ENCODE data around the gene HDAC9. TPM values are rescaled to one million over a fixed set of nuclear protein-coding genes. Genes with fewer than 3 reads are reported as not detected.

The HDAC9 gene
- total and polyA plus RNA-seq, 2 of the 13 experiments (the other 11 are each of a cell fraction or from before 2014, with no cell fraction given): 0.05 to 0.07 TPM

DNA sequence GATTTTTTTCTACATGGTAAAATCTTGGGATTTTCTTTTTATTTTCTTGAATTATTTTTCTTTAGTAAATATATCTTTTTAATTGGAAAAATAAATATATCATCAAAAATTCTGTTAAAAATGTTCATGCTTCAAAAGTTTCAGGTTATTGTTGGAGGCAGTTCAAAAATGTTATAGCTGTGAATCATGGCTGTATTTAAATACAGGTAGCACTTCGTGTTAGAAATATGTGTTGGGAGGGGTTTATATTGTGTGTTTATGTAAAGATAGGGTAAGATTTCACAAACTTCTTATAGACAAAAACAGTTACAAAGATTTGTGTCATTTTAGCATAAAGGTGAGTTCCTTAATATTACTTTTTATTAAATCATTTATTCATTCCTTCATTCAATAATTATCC, 60.4 kb downstream of the HDAC9 start:
- no peaks in the 10 kb centered on the region for H3K9me3 ChIP-seq (ENCODE audit: low read length)
- H3K27ac ChIP-seq (ENCODE audit: extremely low read length, insufficient read depth, low read length): no peak overlapping the region
- no peak for TF ChIP-seq KDM6A (CRISPR knock-in tag; IDR thresholded peaks at IDR 0.05; ENCODE audit: low read depth)
- TF ChIP-seq MTF1 (CRISPR knock-in tag; IDR thresholded peaks at IDR 0.05): no peak
- no peak for TF ChIP-seq NFRKB (IDR thresholded peaks at IDR 0.05)
- TF ChIP-seq, protein P1, sequence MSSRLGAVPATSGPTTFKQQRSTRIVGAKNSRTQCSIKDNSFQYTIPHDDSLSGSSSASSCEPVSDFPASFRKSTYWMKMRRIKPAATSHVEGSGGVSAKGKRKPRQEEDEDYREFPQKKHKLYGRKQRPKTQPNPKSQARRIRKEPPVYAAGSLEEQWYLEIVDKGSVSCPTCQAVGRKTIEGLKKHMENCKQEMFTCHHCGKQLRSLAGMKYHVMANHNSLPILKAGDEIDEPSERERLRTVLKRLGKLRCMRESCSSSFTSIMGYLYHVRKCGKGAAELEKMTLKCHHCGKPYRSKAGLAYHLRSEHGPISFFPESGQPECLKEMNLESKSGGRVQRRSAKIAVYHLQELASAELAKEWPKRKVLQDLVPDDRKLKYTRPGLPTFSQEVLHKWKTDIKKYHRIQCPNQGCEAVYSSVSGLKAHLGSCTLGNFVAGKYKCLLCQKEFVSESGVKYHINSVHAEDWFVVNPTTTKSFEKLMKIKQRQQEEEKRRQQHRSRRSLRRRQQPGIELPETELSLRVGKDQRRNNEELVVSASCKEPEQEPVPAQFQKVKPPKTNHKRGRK (CRISPR knock-in tag; IDR thresholded peaks at IDR 0.05): no peak
- no peak for TF ChIP-seq ZNF12 (CRISPR knock-in tag; IDR thresholded peaks at IDR 0.05)
- TF ChIP-seq, protein P2, sequence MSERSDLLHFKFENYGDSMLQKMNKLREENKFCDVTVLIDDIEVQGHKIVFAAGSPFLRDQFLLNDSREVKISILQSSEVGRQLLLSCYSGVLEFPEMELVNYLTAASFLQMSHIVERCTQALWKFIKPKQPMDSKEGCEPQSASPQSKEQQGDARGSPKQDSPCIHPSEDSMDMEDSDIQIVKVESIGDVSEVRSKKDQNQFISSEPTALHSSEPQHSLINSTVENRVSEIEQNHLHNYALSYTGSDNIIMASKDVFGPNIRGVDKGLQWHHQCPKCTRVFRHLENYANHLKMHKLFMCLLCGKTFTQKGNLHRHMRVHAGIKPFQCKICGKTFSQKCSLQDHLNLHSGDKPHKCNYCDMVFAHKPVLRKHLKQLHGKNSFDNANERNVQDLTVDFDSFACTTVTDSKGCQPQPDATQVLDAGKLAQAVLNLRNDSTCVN (CRISPR knock-in tag; IDR thresholded peaks at IDR 0.05; ENCODE audit: borderline replicate concordance): no peak
- TF ChIP-seq, protein P3, sequence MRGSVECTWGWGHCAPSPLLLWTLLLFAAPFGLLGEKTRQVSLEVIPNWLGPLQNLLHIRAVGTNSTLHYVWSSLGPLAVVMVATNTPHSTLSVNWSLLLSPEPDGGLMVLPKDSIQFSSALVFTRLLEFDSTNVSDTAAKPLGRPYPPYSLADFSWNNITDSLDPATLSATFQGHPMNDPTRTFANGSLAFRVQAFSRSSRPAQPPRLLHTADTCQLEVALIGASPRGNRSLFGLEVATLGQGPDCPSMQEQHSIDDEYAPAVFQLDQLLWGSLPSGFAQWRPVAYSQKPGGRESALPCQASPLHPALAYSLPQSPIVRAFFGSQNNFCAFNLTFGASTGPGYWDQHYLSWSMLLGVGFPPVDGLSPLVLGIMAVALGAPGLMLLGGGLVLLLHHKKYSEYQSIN (CRISPR knock-in tag; IDR thresholded peaks at IDR 0.05; ENCODE audit: borderline replicate concordance): no peak
- TF ChIP-seq, protein P4, sequence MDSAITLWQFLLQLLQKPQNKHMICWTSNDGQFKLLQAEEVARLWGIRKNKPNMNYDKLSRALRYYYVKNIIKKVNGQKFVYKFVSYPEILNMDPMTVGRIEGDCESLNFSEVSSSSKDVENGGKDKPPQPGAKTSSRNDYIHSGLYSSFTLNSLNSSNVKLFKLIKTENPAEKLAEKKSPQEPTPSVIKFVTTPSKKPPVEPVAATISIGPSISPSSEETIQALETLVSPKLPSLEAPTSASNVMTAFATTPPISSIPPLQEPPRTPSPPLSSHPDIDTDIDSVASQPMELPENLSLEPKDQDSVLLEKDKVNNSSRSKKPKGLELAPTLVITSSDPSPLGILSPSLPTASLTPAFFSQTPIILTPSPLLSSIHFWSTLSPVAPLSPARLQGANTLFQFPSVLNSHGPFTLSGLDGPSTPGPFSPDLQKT (CRISPR knock-in tag; IDR thresholded peaks at IDR 0.05; ENCODE audit: borderline replicate concordance): no peak
- no peak for TF ChIP-seq MIER3 (CRISPR knock-in tag; IDR thresholded peaks at IDR 0.05; ENCODE audit: borderline replicate concordance)
- no peak for TF ChIP-seq SP4 (CRISPR knock-in tag; IDR thresholded peaks at IDR 0.05)
- TF ChIP-seq, protein P5, sequence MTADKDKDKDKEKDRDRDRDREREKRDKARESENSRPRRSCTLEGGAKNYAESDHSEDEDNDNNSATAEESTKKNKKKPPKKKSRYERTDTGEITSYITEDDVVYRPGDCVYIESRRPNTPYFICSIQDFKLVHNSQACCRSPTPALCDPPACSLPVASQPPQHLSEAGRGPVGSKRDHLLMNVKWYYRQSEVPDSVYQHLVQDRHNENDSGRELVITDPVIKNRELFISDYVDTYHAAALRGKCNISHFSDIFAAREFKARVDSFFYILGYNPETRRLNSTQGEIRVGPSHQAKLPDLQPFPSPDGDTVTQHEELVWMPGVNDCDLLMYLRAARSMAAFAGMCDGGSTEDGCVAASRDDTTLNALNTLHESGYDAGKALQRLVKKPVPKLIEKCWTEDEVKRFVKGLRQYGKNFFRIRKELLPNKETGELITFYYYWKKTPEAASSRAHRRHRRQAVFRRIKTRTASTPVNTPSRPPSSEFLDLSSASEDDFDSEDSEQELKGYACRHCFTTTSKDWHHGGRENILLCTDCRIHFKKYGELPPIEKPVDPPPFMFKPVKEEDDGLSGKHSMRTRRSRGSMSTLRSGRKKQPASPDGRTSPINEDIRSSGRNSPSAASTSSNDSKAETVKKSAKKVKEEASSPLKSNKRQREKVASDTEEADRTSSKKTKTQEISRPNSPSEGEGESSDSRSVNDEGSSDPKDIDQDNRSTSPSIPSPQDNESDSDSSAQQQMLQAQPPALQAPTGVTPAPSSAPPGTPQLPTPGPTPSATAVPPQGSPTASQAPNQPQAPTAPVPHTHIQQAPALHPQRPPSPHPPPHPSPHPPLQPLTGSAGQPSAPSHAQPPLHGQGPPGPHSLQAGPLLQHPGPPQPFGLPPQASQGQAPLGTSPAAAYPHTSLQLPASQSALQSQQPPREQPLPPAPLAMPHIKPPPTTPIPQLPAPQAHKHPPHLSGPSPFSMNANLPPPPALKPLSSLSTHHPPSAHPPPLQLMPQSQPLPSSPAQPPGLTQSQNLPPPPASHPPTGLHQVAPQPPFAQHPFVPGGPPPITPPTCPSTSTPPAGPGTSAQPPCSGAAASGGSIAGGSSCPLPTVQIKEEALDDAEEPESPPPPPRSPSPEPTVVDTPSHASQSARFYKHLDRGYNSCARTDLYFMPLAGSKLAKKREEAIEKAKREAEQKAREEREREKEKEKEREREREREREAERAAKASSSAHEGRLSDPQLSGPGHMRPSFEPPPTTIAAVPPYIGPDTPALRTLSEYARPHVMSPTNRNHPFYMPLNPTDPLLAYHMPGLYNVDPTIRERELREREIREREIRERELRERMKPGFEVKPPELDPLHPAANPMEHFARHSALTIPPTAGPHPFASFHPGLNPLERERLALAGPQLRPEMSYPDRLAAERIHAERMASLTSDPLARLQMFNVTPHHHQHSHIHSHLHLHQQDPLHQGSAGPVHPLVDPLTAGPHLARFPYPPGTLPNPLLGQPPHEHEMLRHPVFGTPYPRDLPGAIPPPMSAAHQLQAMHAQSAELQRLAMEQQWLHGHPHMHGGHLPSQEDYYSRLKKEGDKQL (CRISPR knock-in tag; IDR thresholded peaks at IDR 0.05; ENCODE audit: low read depth): no peak
- TF ChIP-seq TOE1 (CRISPR knock-in tag; IDR thresholded peaks at IDR 0.05): no peak
- TF ChIP-seq SRSF4 (IDR thresholded peaks at IDR 0.05; ENCODE audit: low read depth, low read length, poor library complexity, severe bottlenecking): no peak
- TF ChIP-seq ZNF644 (CRISPR knock-in tag; IDR thresholded peaks at IDR 0.05; ENCODE audit: low read depth): no peak
- no peak overlapping the region for H3K9ac ChIP-seq (ENCODE audit: insufficient read depth, low read depth, low read length)
- no peaks in the 10 kb centered on the region for H4K20me1 ChIP-seq (ENCODE audit: insufficient read depth, low read length)
- no peak for DNase-seq (ENCODE audit: low spot score)
- H2AFZ ChIP-seq (ENCODE audit: low read length): no peak overlapping the region
- WGBS (ENCODE audit: low lambda C conversion rate): 26% methylated on average over 1 of the region's 1 CpG
- ChIA-PET CTCF (ENCODE audit: low intra/inter-chr PET ratio, low total read pairs) (no interaction called here), POLR2A (no interaction called here)
- no peaks in the 10 kb centered on the region for H3K27me3 ChIP-seq (ENCODE audit: control insufficient read depth in 1 of 2, insufficient read depth in 2 of 2, low read length in 2 of 2)
- in situ Hi-C loops (cut with HindIII; ENCODE audit: extremely low pct_ligation_motif_present, low pct_unique_long_range_greater_than_20kb): no loop called here
- ATAC-seq: no peak
- no peak for FAIRE-seq
- H3K79me2 ChIP-seq (ENCODE audit: insufficient read depth, low read length): no peaks in the 10 kb centered on the region
- BruUV-seq (replicated peaks): no TSS peak
- H3K4me1 ChIP-seq (ENCODE audit: insufficient read depth, low read length): no peaks in the 10 kb centered on the region
- no peaks in the 10 kb centered on the region for H3K36me3 ChIP-seq (replicated peaks in 1 of 2; ENCODE audit: control insufficient read depth in 1 of 2, insufficient read depth in 2 of 2, low read length in 2 of 2)
- H3K4me3 ChIP-seq (replicated peaks in 1 of 3; ENCODE audit: insufficient read depth in 1 of 3, low read depth in 2 of 3, low read length in 3 of 3): no peak overlapping the region
- intact Hi-C loops (cut with micrococcal nuclease; ENCODE audit: unreplicated experiment): no loop called here
- no peak overlapping the region for H3K4me2 ChIP-seq (ENCODE audit: low read depth, low read length)
